Mesenchymal stem cell (in vitro differentiated cells and primary cell): ENCODE data around the gene HS1BP3.

Experiments used
- DNase-seq: peaks from one replicate; pipeline ENCODE4 v3.0.0-alpha.2; 2013
- H2AFZ ChIP-seq: one replicate; pipeline ENCODE4 v1.6.1; 2013; ENCODE audit warnings: low read depth, mild to moderate bottlenecking, control low read depth, inconsistent platforms, low read length, moderate library complexity
- H2AK5ac ChIP-seq: 2 replicates; pipeline ENCODE4 v1.6.1; 2013; ENCODE audit warnings: low read length, moderate library complexity, mild to moderate bottlenecking, inconsistent platforms; ENCODE audit not compliant: severe bottlenecking
- H2BK120ac ChIP-seq: one replicate; pipeline ENCODE4 v1.6.1; 2013; ENCODE audit warnings: low read depth, mild to moderate bottlenecking, inconsistent platforms, low read length, moderate library complexity
- H2BK12ac ChIP-seq, 2 experiments: one replicate each; pipeline ENCODE4 v1.6.1; 2013; ENCODE audit warnings: inconsistent platforms in 2 of 2, low read length in 2 of 2, mild to moderate bottlenecking in 2 of 2, moderate library complexity in 2 of 2, control low read depth in 1 of 2
- H2BK15ac ChIP-seq: one replicate; pipeline ENCODE4 v1.6.1; 2013; ENCODE audit warnings: mild to moderate bottlenecking, low read depth, inconsistent platforms; ENCODE audit not compliant: poor library complexity, severe bottlenecking
- H2BK5ac ChIP-seq: 2 replicates; pipeline ENCODE4 v1.6.1; 2013; ENCODE audit warnings: low read depth, mild to moderate bottlenecking, low read length, control low read depth, inconsistent platforms; ENCODE audit not compliant: poor library complexity, severe bottlenecking
- H3K14ac ChIP-seq, 2 experiments: one replicate each; pipeline ENCODE4 v1.6.1; 2013; ENCODE audit warnings: inconsistent platforms in 2 of 2, low read length in 2 of 2, control low read depth in 1 of 2, mild to moderate bottlenecking in 1 of 2, moderate library complexity in 1 of 2
- H3K18ac ChIP-seq, 2 experiments: one replicate each; pipeline ENCODE4 v1.6.1; 2013; ENCODE audit warnings: inconsistent platforms in 2 of 2, low read length in 2 of 2, control low read depth in 1 of 2, low read depth in 1 of 2, mild to moderate bottlenecking in 1 of 2
- H3K23ac ChIP-seq, 2 experiments: one replicate each; pipeline ENCODE4 v1.6.1; 2013; ENCODE audit warnings: inconsistent platforms in 2 of 2, low read length in 2 of 2, mild to moderate bottlenecking in 2 of 2, moderate library complexity in 2 of 2, control low read depth in 1 of 2
- H3K27ac ChIP-seq: 2 replicates; pipeline ENCODE4 v1.5.1; 2013; ENCODE audit warnings: mild to moderate bottlenecking, moderate library complexity, low read length, control low read depth, inconsistent platforms; ENCODE audit not compliant: poor library complexity, severe bottlenecking
- H3K27me3 ChIP-seq, 2 experiments: 2 replicates each; pipeline versions ENCODE4 v1.6.1 to v1.7.0; 2013; ENCODE audit warnings: low read length in 2 of 2, mild to moderate bottlenecking in 2 of 2, moderate library complexity in 2 of 2, control low read depth in 1 of 2, inconsistent platforms in 1 of 2; ENCODE audit not compliant: control insufficient read depth in 1 of 2, insufficient read depth in 1 of 2
- H3K36me3 ChIP-seq, 2 experiments: 2 replicates each; pipeline versions ENCODE4 v1.6.1 to v1.7.0; 2013; ENCODE audit warnings: low read length in 2 of 2, control low read depth in 1 of 2, inconsistent platforms in 1 of 2, low read depth in 1 of 2, mild to moderate bottlenecking in 1 of 2; ENCODE audit not compliant: insufficient read depth in 2 of 2, control insufficient read depth in 1 of 2
- H3K4ac ChIP-seq, 2 experiments: one replicate each; pipeline ENCODE4 v1.6.1; 2013; ENCODE audit warnings: inconsistent platforms in 2 of 2, low read length in 2 of 2, mild to moderate bottlenecking in 2 of 2, moderate library complexity in 2 of 2, control low read depth in 1 of 2, low read depth in 1 of 2
- H3K4me1 ChIP-seq: 2 replicates; pipeline ENCODE4 v1.6.1; 2013; ENCODE audit warnings: low read depth, low read length, control low read depth; ENCODE audit not compliant: control insufficient read depth, insufficient read depth
- H3K4me2 ChIP-seq: 2 replicates; pipeline ENCODE4 v1.6.1; 2013; ENCODE audit warnings: low read length, mild to moderate bottlenecking, inconsistent platforms; ENCODE audit not compliant: poor library complexity, severe bottlenecking
- H3K4me3 ChIP-seq, 2 experiments: 2 replicates each; pipeline versions ENCODE4 v1.5.1 to v1.7.0; 2013; ENCODE audit warnings: low read length in 2 of 2, mild to moderate bottlenecking in 2 of 2, control low read depth in 1 of 2, low read depth in 1 of 2; ENCODE audit not compliant: insufficient read depth in 1 of 2
- H3K79me1 ChIP-seq: replicated peaks from 2 replicates; pipeline ENCODE4 v1.6.1; 2013; ENCODE audit warnings: mild to moderate bottlenecking, control low read depth, low read length, inconsistent platforms; ENCODE audit not compliant: poor library complexity, severe bottlenecking
- H3K9ac ChIP-seq: 2 replicates; pipeline ENCODE4 v1.7.0; 2013; ENCODE audit warnings: mild to moderate bottlenecking, low read length, moderate library complexity
- H3K9me3 ChIP-seq: 2 replicates; pipeline ENCODE4 v1.7.0; 2013; ENCODE audit warnings: mild to moderate bottlenecking, low read length; ENCODE audit not compliant: control insufficient read depth
- H4K8ac ChIP-seq: one replicate; pipeline ENCODE4 v1.6.1; 2013; ENCODE audit warnings: inconsistent platforms, mild to moderate bottlenecking, low read length, moderate library complexity
- H4K91ac ChIP-seq: one replicate; pipeline ENCODE4 v1.6.1; 2013; ENCODE audit warnings: mild to moderate bottlenecking, low read length, inconsistent platforms
- WGBS: methylation state at CpG from one replicate; pipeline ENCODE4 v1.1.7; 2013; ENCODE audit warnings: mixed read lengths; 5-methylcytosine and 5-hydroxymethylcytosine counted together

HS1BP3 gene

DNA sequence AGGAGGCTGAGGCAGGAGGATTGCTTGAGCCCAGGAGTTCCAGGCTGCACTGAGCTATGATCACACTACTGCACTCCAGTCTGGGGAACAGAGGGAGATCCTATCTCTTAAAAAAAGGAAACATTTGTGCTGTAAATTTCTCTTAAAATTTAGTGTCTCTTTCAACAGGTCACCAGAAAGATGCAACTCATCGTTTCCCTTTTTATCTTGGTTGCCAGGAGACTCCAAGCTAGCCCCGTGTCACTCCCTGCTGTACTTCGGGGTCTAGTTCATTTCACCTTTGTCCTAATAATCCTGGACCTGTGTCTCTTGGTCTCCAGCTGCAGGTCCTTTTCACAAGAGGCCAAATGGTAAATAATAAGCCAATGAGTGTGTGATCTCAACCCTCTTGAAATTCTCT, 7.1 kb downstream of the HS1BP3 start:
- no peak overlapping the region for H3K14ac ChIP-seq
- no peaks in the 10 kb centered on the region for H3K9me3 ChIP-seq
- no peak overlapping the region for H4K8ac ChIP-seq
- H3K9ac ChIP-seq = no peak overlapping the region
- H4K91ac ChIP-seq = no peak overlapping the region
- H3K79me1 ChIP-seq = peaks cover 49% of the 10 kb centered on the region
- no peak overlapping the region for H2AK5ac ChIP-seq
- H3K4me3 ChIP-seq = no peak overlapping the region
- no peak overlapping the region for H2AFZ ChIP-seq
- DNase-seq = no peak
- no peak overlapping the region for H3K4ac ChIP-seq
- no peak overlapping the region for H2BK15ac ChIP-seq
- H3K4me1 ChIP-seq = peaks cover 37% of the 10 kb centered on the region
- H3K4me2 ChIP-seq = no peak overlapping the region
- no peak overlapping the region for H3K23ac ChIP-seq
- no peak overlapping the region for H3K18ac ChIP-seq
- no peak overlapping the region for H2BK5ac ChIP-seq
- H2BK120ac ChIP-seq = no peak overlapping the region
- no peak overlapping the region for H2BK12ac ChIP-seq
- no peak overlapping the region for H3K27ac ChIP-seq
- H3K36me3 ChIP-seq = peaks cover 66 to 70% of the 10 kb centered on the region in 2 experiments
- 90% methylated on average over 3 of the region's 3 CpGs for WGBS
- no peaks in the 10 kb centered on the region for H3K27me3 ChIP-seq

DNA sequence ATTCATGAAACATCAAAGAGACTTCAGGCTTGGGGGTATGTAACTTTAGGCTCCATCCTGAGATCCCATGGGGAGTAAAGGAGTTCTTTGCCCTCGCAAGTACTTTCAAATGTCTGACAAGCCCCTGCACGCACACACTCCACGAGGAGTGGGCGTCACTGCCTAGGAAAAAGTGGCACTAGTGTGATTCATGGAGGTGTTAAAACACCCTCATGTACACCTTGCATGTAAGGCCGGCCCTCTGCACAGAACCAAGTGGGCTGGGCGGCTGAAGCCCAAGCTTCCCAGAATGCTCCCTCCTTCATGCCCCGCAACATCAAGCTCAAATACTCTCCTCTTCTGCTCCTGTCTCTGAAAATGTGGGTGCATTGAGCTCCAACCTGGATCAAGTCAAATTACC, 7.8 kb downstream of the HS1BP3 start:
- Histone ChIP-seq H2BK15ac (no peak overlapping the region), H2AK5ac (no peak overlapping the region), H3K4ac (no peak overlapping the region), H2AFZ (no peak overlapping the region), H3K18ac (no peak overlapping the region), H3K4me2 (no peak overlapping the region), H4K8ac (no peak overlapping the region), H3K14ac (no peak overlapping the region), H2BK12ac (no peak overlapping the region), H3K27me3 (no peaks in the 10 kb centered on the region), H4K91ac (no peak overlapping the region), H2BK120ac (no peak overlapping the region), H3K27ac (no peak overlapping the region), H3K79me1 (peaks cover 42% of the 10 kb centered on the region), H3K36me3 (peaks cover 74 to 77% of the 10 kb centered on the region in 2 experiments), H3K23ac (no peak overlapping the region), H3K4me1 (peaks cover 36% of the 10 kb centered on the region), H3K9ac (no peak overlapping the region), H2BK5ac (no peak overlapping the region), H3K4me3 (no peak overlapping the region), H3K9me3 (no peaks in the 10 kb centered on the region)
- no peak for DNase-seq
- 98% methylated on average over 7 of the region's 7 CpGs for WGBS

- Histone ChIP-seq H3K4ac (no peak overlapping the region), H3K14ac (no peak overlapping the region), H3K4me1 (peaks cover 30% of the 10 kb centered on the region), H3K36me3 (peaks cover 78 to 85% of the 10 kb centered on the region in 2 experiments), H3K4me2 (no peak overlapping the region), H2BK120ac (no peak overlapping the region), H3K27ac (peak overlapping the region; percentile 71), H3K4me3 (peak overlapping the region in 1 of 2 experiments; percentile 33), H3K9ac (peak overlapping the region; percentile 66), H3K79me1 (peaks cover 35% of the 10 kb centered on the region), H3K23ac (peak overlapping the region in 1 of 2 experiments; percentile 36), H2AK5ac (peak overlapping the region; percentile 46), H3K27me3 (no peaks in the 10 kb centered on the region), H2BK15ac (no peak overlapping the region), H2AFZ (no peak overlapping the region), H4K8ac (peak overlapping the region; percentile 50), H3K9me3 (no peaks in the 10 kb centered on the region), H4K91ac (no peak overlapping the region), H2BK12ac (no peak overlapping the region), H3K18ac (peak overlapping the region in 1 of 2 experiments; percentile 16), H2BK5ac (no peak overlapping the region)
- peak; percentile 72 for DNase-seq
- 44% methylated on average over 26 of the region's 26 CpGs for WGBS
Observed at GRCh38 chr2:20642055-20642971, 8.6 kb downstream of the HS1BP3 start.

- H2BK5ac ChIP-seq = no peak overlapping the region
- no peak overlapping the region for H3K4ac ChIP-seq
- DNase-seq = peak; percentile 77
- H4K8ac ChIP-seq = peak overlapping the region; percentile 50
- peak overlapping the region; percentile 71 for H3K27ac ChIP-seq
- no peak overlapping the region for H2BK12ac ChIP-seq
- WGBS = 84% methylated on average over 23 of the region's 23 CpGs
- H2BK120ac ChIP-seq = no peak overlapping the region
- no peaks in the 10 kb centered on the region for H3K9me3 ChIP-seq
- peak overlapping the region in 1 of 2 experiments; percentile 33 for H3K4me3 ChIP-seq
- H3K4me1 ChIP-seq = peaks cover 28% of the 10 kb centered on the region
- H3K9ac ChIP-seq = peak overlapping the region; percentile 66
- H3K14ac ChIP-seq = no peak overlapping the region
- H3K79me1 ChIP-seq = peaks cover 26% of the 10 kb centered on the region
- no peak overlapping the region for H2BK15ac ChIP-seq
- peak overlapping the region in 1 of 2 experiments; percentile 36 for H3K23ac ChIP-seq
- H2AFZ ChIP-seq = no peak overlapping the region
- no peaks in the 10 kb centered on the region for H3K27me3 ChIP-seq
- no peak overlapping the region for H4K91ac ChIP-seq
- H3K36me3 ChIP-seq = peaks cover 72 to 87% of the 10 kb centered on the region in 2 experiments
- H2AK5ac ChIP-seq = peak overlapping the region; percentile 68
- no peak overlapping the region for H3K18ac ChIP-seq
- no peak overlapping the region for H3K4me2 ChIP-seq
Observed at GRCh38 chr2:20641123-20641985, 9.5 kb downstream of the HS1BP3 start.
